Femur (tissue), 1 donor: ENCODE measurements around the gene OPCML.

Experiments used
- DNase-seq: peaks from one replicate; pipeline ENCODE4 v3.0.0-alpha.2; 2017

OPCML gene

DNA sequence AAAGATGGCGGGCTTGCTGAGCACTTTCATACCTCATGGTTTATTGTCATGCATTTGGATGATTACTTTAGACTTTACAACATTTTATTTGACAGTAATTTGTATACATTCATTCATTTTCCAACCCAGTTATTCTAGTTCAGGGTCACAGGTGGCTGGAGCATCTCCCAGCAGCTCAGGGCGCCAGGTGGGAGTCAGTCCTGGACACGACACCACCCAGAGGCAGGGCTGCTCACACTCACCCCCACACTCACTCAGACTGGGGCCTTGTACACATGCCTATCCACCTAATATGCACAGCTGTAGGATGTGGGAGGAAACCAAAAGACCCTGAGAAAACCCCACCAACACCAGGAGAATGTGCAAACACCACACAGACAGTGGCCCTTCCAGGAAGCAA, 123.9 kb downstream of the OPCML start:
- DNase-seq = no peak

DNA sequence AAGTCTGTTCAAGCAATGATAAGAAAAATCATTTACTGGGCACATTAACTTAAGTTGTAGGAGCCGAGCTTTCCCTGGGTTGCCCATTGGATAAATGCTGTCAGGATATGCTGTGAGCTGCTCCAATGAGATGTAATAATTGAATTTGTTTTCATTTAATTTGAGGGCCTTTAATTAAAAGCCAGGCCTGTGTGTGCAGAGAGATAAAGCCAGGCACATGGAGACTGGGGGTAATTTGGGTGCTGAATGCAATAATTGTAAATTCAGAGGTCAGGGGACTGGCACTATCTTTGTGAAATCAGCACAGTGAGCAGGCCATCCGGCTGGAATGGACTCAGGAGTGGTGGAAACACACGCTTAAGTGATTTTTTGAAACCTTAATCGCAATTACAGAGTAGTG, 125.8 kb downstream of the OPCML start:
- DNase-seq = no peak

DNA sequence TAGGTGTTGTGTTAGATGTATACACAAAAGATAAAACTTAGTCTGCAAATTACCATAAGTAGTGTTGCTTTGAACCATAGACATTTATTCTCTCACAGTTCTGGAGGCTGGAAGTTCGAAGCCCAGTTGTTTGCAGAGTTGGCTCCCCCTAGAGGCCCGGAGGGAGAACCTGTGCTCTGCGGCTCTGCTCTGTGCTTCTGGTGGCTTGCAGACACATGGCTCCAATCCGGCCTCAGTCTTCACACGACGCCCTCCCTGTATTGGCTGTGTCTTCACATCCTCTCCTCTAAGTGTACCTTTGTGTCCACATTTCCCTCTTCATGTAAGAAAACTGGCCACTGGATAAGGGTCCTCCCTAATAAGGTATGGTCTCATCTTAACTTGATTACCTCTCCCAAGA, 128.4 kb downstream of the OPCML start:
- no peak for DNase-seq

DNA sequence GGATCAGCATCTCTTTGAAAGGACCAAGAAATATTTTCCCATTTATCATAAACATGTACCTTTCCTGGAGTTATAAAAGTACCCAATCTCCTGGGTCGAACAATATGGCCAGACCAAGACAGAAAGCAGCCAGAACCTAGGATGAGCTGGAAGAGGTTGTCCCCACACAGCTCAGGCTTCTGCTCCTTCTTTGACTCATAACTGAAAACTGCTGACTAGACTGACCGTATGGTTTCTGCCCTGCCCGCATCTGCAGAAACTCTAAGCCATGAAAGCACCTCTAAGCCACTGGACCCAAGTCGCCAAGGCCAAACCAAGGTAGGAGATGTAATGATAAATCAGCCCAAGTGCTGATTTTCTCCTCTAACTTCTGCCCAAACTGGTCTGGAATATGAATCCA, 129.8 kb downstream of the OPCML start:
- DNase-seq = no peak

DNA sequence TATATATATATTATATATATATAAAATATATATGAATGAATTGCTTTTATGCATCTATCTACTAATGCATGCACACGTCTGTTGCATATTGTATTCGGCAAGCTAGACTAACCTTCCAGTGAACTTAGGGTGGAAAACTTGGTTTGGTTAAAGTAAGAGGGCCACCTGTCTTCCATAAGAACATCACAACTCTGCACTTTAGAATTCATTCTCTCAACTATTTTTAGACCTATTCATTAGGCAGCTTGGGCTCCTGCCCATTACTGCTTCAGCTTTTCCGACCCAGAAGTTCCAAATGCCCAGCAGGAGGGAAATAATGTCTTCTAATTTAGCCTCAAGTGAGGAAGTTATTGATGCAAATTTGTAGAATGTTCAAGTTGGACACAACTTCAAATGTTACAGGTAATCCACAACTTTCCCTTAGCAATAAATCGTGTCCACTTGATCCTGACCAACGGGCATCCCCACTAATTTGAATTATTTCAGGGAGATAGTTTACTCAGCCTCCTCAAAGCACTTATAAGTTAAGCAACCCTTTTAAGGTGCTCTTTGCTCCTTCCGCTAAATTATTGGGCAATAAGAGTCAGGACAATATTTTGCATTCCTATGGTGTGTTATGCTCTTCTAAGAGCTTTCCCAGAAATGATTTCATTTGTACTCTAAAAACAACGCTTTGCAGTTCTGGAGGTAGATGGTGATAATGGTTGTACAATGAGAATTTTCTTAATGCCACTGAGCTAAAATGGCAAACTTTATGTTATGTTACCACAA, 132.3 kb downstream of the OPCML start:
- DNase-seq = no peak

DNA sequence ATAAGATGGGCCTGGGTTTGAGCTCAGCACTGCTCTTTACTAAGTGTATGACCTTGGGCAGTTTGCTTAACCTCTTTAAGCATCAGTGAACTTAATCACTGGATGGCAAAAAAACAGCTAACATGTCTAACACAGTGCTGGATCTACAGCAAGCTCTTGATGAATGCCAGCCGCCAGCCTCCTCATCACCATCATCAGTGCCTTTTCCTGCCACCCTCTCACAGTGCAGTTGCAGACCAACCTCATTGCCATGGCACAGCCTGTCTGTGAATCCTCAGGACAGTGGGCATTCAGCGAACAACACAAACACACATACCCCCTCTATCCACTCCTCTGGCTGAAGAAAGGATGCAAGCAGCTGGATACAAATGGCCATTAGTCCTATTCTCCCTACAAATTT, 133.0 kb downstream of the OPCML start:
- no peak for DNase-seq

DNA sequence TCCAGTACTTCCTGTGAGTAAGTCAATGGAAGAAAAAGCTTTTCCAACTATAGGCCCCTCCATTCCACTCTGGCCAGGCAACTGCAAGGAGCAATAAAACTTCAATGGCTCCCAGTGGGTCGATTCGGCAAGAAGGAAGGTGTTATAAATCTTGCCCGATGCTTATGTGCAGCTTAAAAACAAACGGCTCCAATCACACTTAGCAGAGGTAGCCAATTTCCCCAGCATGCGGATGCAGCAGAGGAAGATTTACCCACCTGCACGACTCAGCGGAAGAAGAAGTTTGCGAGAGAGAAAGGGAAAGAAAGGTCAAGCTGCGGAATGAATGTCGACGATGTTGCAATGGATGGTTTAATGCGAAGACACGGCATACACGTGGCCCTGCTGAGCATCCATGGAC, 141.5 kb downstream of the OPCML start:
- DNase-seq = no peak

DNA sequence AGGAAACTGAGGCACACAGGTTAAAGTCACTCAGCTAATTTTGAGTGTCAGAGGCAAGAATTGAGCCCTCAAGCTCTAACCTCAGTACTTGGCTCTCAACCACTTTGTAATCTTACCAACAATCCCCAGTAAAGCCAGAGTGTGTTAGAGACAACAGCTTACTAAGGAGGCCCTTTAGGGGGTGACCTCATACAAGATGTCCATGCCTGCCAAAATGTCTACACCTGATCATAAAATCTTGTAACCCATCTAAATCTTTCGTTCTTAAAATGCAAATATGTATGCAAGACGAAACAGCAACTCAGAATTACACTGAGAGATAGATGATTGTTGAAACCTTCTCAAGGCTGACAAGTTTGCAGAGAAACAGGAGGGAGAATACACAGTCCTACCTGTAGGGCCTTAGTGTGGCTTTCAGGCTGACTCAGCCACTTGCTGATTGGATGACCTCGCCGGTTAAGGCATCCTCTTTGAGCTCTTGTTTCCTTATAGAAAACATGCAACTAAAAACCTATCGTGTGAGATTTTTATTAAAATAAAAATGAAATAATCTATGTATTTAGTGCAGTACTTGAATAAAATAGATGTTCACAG, 143.2 kb downstream of the OPCML start:
- no peak for DNase-seq

DNA sequence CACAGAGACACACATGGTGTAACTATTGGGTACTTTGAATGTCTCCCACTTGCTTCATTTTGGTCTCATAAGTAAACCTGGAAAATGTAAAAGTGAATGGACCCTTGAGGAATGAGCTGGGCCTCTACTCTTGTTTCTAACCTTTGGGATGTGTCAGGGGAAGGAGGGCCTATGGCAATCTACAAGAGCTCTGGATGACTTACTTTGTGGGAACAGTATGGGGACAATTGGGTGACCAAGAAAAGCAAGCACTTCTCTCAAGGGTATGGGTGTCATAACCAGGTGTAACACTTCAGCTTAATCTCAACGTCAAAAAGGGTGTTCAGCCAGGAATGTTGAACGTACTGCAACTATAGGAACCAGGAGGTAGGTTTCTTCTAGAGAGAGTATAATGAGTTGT, 144.0 kb downstream of the OPCML start:
- DNase-seq = no peak

DNA sequence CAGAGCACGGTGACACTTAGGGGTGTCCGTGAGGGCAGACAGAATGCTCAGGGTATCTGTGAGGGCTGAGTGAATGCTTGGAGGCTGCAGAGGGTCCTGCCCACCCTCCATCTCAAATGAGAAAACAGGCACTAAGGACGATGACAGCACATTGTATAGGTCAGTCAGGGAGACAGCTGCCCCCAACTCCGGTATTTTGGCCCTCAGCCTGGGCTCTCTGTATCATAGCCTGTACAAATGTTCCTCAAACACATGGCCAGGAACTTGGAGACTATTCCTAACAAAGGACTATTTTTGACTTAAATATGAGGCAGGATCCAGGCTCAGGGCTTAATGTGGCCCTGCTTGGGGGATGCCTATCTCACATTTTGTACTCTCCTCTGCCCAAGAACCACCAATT, 145.4 kb downstream of the OPCML start:
- no peak for DNase-seq

DNA sequence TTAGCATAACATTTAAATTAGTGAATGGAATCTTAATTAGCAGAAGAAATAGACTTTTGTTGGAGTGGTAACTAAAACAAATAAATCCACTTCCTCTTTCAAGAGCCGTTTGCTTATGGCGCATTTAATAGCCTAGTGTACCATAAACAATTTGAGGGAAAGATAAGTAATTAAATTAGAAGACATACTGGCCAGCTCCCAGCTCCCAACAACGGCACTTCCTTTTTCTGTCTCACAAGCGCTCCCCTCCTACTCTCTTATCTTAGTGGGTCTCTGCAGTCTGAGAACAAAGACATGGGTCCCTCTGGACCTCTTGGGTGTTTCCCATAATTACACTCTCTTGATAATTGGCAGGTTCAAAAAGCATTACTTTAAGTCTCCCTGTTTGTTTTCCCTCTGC, 146.0 kb downstream of the OPCML start:
- DNase-seq = no peak

DNA sequence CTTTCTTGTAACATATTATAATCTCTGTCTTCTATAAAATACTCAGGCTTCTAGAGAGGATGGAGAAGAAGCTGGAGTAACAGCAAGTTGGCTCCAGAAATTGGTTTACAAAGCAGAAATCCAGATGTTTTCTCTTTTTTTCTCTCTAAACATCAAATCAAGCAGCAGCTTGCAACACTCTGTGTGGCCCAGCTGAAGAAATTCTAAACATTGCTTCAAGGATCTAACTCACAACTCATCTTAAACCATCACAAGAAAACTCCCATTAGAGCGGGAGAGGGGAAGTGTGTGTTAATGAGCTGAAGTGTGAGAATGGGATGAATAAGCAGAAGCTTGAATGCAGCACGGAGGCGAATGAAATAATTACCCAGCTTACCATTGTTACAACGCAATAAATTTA, 146.5 kb downstream of the OPCML start:
- no peak for DNase-seq

DNA sequence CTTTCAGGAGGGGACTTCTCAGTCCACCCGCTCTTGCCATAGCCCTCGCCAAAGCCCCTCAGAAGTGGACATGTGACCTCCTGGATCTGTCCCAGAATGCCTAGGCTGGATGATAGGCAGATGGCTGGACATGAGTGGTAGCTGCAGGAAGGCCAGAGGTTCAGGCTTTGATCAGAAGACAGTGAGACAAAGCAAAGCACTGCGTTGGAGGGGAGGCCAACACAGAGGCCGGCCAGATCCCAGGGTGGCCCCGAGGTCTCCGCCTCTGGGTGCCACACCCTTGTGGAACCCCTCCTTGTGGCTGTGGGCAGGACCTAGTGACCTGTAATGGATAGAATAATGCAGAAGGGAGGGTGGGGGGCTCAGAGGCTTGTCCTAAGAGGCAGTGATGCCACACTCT, 147.6 kb downstream of the OPCML start:
- DNase-seq = no peak

DNA sequence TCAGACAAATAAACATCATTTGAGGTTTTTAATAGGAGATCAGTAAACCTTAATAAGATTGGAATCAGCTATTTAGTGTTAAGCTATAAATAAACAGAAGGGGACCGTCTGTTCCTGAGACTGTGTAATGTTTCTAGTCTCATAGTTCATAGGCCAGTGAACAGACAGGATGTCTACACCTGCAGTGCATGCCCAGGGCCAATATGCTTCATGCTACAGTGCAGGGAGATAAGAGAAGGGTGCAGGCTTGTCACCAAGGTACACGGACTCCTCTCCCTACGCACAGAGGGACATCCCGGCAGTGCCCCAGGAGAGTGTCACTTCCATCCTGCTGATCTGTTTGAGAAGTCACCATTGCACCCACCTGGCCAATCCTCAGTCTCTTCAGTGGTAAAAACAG, 148.6 kb downstream of the OPCML start:
- DNase-seq = no peak

DNA sequence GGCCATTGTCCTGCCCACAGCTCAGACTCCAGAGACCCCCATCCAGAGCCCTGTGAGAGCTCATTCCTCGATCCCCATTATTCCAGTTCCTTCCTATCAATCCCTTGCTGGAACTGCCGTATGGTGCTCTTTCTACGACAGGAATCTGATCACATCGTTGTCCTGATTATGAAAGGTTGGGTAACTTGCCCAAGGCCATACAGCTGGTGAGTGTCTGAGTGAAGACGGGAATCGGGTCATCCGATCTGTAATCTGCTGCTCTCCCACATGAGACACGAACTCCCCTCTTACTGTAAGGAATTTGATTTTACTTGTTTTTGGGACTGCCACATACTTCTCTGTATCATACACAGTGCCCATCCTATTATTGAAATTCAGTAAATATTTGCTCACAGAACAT, 149.1 kb downstream of the OPCML start:
- no peak for DNase-seq

DNA sequence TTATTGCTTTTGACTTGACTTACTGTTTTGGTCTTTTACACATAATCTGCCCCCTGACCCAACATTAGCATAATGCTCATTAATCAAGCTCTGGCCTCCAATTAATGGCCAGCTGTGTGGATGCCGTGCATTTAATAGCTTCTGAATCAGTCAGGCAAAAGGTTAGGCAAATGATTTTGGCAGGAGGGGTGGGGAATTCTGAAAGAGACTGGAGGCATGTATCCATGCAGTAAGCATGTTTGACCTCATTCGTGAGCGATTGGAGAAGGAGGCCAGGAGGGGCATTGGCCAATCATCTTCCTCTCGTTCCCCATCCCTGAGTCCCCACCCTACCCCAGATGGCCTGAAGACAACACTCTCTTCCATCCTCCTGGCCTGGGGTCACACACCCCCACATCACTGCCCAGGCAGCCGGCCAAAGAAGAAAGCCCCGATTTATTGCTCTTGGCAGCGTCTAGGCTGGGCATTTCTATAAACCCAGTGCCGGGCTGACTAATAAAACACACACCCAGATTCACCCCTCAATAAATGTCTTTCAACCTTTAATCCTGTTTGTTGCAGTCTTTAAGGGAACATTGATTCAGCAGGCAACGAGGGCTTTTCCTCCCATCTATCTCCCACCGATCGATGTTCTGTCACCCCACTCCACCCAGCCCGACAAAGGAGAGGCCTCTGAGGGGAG, 150.0 kb downstream of the OPCML start:
- peak; percentile 38 for DNase-seq

DNA sequence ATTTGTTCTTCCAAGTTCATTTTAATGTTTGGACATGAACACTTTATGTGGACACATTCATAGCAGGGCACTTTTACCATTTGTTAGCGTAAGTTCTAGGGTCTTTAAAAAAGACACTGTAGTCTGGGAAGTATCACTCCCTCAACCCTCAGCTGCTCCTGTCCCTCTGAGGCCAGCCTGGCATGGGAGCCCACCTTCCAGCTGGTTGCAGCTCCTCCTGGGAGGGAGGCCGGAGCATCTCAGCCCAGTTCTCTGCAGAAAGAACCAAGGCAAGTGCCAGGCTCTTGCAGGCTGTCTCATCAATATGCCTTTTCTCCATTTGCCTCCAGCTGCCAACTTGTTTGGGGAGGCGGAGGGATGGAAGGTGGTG, 150.6 kb downstream of the OPCML start:
- peak; percentile 39 for DNase-seq

DNA sequence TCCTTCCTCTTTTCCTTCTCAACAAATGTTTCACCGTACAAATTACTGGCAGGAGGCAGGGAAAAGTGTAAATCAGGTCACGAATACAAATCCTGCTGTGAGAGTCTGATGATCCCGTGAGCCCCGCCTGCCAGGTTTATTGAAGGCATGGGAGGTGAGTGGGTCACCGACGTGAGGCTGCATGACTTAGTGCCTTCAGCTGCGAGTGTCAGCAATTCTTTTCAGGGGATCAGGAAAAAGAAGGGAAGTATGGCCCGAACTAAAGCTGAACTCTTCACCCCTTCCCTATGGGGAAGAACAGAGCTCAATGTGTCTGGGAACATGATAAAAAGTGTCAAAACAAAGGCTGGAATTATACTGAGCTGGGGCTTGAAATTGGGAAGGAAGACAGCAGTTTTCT, 166.2 kb downstream of the OPCML start:
- DNase-seq = no peak

DNA sequence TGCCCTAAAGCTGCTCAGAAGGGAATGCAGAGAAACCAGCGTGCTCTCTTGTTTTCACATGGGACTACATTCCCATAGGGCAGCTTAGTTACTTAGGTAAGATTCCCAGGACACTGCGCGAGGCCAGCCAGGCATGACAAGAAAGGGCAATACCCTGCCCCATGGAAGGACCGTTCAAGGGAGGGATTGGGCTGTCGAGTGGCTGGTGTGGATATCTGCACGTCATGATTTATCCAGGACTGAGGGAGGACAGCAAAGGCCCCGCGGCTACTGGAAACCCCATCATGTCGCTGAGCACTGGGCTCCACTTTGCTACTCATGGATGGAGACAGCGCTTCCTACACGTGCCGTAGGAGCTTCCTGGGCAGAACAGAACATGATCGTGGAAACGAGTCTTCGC, 169.4 kb downstream of the OPCML start:
- no peak for DNase-seq

DNA sequence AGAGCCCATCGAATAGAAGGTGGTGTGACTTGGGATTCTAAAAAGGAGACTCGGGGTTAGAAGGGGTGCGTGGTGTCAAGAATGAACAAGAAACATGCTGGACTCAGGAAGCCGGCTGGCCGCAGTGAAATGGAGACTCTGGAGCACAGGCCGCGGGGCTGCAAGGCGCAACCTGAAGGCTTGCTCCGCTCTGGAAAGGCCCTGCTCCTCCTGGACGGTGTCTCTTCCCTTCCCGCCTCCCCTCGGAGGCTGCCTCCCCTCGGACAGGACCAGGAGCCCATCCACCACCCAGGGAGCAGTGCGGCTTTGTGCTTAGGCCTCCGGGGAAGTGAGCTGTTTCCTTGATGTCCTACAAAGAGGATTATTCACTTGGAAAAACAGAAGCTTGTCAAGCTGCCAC, 170.1 kb downstream of the OPCML start:
- DNase-seq = no peak

DNA sequence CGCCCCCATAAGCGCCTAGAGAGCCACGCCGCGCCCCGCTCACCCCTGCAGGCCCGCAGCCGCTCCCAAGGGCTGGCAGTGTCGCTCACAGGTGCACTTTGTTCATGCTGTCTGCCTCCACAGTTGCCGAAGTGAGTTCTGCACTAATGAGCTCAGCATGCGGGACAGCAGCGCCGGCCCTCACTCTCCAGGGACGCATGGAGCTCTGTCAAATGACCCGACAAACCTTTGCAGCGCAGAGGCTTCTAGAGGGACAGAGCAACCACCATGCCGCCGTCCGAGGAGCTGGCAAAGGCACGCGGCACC, 170.7 kb downstream of the OPCML start:
- DNase-seq = no peak

DNA sequence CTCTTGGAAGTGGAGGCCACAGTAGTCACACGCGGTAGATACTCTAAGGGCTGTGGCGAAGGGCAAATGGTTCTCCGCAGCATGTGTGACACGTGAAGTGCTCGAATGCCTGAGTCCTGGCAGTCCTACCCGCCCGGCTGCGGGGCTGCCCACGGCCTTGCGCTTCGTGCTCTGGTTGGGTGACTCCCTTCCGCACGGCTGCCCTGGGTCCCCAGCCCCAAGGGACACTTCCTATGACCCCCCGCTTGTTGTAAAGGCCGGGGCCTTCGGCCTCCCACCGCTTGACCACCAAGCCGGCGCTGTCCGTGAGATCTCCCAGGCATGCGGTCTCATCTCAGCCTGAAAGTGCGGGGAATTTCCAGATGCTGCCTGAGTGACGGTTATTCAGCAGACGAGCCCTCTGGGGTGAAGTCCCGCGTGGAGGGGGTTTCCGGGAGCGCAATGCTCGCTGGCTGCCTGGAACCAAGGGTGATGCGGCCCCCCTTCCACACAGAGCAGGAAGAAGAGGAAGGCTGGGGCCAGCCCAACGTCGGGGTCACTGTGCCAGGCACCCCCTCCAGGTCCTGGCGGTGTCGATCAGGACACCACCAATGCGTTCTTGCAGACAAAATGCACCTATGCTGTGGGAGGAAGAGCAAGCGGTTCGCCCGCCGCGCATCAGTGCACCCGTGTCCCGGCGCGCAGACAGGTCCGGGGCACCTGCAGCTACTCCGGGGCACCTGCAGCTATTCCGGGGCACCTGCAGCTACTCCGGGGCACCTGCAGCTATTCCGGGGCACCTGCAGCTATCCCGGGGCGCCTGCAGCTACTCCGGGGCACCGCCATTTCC, 171.2 kb downstream of the OPCML start:
- no peak for DNase-seq

DNA sequence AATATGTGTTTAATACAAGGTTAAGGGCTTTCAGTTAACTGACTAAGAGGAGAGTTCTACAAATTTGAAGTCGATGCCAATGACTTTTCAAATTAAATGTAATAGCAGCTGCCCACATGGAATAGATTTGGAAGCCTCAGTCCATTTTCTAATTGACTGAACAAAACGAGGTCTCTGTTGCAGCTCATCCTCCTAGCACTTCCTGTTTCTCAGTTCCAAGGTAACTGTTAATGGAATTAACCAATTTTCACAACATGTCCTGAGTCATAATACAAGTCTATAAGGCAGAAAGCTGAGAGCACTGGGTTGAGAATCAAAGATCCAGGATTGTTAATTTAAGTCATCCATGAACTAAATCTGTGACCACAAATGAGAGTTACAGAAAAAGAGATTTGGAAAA, 177.2 kb downstream of the OPCML start:
- no peak for DNase-seq

DNA sequence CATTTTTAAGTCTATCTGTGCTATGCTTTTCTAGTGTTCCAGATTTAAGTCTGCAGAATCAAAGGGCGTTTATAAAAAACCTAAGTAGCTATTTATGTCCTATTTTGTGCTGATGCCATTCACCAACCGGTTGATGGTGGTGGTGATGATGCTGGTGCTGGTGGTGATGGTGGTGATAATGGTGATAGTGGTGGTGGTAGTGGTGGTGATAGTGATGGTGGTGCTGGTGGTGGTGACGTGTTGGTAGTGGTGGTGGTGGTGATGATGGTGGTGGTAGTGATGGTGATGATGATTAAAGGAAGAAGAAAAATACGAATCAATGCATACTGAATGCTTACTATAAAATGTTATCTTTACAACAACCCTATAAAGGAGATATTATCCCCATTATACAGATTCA, 178.2 kb downstream of the OPCML start:
- no peak for DNase-seq
